WI38 (cell line): ENCODE data around the gene WDR86.

Source experiments
- H3K4me3 ChIP-seq: 2 replicates; pipeline ENCODE4 v1.5.1; 2011; ENCODE audit warnings: low read depth, mild to moderate bottlenecking, control low read depth, low read length
- TF ChIP-seq, protein P1 (sequence below): IDR thresholded peaks from 2 replicates; pipeline ENCODE4 v1.5.1; 2012; ENCODE audit warnings: low read depth, mild to moderate bottlenecking, control low read depth, low read length

Gene WDR86

DNA sequence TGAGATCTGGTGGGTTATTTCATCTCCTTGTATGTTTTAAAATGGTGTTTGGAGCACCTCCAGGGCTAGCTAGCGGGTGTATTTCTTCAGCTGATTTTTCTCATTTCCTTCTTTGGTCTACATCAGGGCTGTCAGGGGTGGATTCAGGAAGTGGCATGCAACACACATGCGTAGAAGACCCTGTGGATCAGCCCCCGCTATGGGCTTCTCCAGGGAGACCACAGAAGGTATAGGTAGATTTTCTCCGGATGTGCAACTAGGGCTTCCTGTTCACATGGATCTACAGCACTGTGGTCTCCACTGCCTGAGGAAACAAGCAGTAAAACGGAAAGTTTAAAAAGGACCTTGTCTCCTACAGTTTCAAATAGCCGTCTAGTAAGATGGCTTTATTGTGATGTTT lies 57.9 kb downstream of the WDR86 start:
- TF ChIP-seq, protein P1, sequence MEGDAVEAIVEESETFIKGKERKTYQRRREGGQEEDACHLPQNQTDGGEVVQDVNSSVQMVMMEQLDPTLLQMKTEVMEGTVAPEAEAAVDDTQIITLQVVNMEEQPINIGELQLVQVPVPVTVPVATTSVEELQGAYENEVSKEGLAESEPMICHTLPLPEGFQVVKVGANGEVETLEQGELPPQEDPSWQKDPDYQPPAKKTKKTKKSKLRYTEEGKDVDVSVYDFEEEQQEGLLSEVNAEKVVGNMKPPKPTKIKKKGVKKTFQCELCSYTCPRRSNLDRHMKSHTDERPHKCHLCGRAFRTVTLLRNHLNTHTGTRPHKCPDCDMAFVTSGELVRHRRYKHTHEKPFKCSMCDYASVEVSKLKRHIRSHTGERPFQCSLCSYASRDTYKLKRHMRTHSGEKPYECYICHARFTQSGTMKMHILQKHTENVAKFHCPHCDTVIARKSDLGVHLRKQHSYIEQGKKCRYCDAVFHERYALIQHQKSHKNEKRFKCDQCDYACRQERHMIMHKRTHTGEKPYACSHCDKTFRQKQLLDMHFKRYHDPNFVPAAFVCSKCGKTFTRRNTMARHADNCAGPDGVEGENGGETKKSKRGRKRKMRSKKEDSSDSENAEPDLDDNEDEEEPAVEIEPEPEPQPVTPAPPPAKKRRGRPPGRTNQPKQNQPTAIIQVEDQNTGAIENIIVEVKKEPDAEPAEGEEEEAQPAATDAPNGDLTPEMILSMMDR, result no peak
- no peak overlapping the region for H3K4me3 ChIP-seq

DNA sequence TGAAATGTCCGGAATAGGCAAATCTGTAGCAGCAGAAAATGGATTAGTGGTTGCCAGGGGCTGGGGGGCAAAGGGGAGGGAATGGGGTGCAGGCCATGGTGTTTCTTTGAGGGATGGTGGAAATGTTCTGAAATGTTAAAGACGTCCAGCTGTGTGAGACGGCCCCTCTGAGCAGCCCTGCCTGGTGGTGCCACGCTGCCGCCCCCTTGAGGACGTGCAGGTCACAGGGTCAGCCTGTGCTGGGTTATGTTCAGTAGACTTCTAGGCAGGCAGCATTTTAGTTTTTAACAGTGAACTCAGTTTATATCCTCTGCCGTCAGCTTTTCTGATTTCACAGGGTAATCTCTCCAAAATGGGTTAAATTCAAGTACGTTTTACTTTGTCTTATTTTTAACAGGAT lies 58.8 kb downstream of the WDR86 start:
- no peak overlapping the region for H3K4me3 ChIP-seq
- TF ChIP-seq, protein P1, result peak; percentile 26; the same call in 1 of the 2 replicates

DNA sequence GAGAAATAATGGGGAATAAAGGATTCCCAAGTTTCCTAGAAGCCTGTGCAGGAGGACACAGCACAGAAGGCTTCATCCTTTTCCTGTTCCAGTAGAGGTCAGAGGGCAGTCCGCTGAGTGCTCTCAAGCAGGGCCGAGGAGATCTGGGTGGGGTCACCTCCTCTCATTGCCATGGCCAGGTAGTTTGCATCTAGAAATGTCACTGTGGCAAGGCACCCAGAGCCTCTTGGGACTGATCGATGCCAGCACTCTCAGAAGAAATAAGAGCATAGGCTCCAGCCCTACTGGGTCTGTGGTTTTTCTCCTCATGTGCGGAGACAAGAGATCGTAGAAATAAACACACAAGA lies 60.4 kb downstream of the WDR86 start:
- no peak overlapping the region for H3K4me3 ChIP-seq
- TF ChIP-seq, protein P1, result no peak

DNA sequence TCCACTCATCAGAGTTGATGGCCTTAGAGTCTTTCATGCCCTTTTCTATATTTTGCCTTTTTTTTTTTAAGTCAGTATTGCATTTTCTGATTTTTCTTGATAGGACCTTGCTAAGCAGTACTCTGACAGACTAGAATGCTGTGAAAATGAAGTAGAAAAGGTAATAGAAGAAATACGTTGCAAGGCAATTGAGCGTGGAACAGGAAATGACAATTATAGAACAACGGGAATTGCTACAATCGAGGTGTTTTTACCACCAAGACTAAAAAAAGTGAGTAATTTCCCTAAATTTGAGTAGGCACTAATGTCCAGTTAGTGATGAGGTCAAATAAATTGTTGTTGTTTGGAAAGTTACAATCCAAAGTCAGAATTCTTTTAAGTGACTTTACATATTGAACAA lies 60.9 kb downstream of the WDR86 start:
- TF ChIP-seq, protein P1, result no peak
- H3K4me3 ChIP-seq, result no peak overlapping the region

DNA sequence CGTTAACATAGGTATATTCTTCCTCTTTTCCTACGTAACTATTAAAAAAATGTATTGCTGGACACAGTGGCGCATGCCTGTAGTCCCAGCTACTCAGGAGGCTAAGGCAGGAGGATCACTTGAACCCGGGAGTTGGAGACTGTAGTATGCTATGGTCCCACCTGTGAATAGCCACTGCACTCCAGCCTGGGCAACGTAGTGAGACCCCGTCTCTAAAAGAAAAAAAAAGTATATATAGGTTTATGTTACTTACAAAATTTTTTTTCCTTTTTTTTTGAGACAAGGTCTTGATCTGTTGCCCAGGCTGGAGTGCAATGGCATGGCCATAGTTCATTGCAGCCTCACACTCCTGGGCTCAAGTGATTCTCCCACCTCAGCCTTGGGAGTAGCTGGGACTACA lies 62.6 kb downstream of the WDR86 start:
- no peak overlapping the region for H3K4me3 ChIP-seq
- TF ChIP-seq, protein P1, result no peak

DNA sequence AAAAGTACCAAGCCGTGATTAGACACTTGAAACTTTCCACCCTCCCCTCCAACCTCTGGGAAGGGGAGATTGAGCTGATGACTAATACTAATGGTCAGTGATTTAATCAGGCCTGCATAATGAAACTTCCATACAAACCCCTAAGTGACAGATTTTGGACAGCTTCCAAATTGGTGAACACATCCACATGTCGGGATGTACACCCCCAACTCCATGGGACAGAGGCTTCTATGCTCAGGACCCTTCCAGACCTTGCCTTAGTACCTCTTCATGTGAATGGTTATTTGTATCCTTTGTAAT lies 63.4 kb downstream of the WDR86 start:
- H3K4me3 ChIP-seq, result no peak overlapping the region
- TF ChIP-seq, protein P1, result no peak

DNA sequence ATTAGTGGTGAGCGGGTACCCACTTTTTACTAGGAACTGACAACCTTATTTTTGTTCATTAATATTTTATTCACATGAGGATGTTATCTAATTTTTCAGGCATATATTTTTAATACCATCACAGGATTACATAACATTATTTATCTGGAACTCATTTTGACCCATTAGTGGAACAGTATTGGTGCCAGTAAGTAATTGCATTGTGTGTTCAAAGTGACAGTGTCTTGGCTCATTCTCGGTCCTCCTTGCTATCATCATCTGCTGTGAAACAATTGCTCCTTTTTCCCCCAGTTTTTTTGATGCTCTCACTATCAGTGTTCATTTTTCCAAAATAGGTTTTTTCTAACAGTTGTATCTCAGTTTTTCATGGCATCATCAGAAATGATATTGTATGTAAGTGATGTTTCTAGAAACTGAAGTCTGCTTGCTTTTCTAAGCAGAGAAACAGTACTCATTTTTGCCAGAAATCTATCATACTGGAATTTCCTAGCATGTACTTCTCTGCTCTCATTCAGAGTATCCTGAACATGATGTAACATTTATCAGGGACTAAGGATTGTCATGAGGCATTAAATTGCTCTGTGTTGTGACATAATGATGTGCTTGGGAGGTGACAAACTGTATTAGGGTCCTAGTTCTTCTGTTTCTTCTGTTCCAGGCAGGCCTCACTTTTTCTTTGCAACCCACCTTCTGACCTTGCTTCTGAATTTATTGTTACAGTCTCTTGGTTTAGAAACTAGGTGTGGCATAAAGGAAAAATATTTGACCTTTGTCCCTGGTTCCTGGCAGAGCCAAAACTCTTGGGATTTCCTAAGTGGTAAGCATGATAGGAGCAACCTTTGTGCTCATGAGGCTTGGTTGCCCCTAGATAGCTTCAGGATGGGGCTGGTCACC lies 64.0 kb downstream of the WDR86 start:
- TF ChIP-seq, protein P1, result no peak
- no peak overlapping the region for H3K4me3 ChIP-seq
